Measurements from ENCODE around the gene CDC23. TPM values are rescaled to one million over a fixed set of nuclear protein-coding genes. Genes with fewer than 3 reads are reported as not detected.

CDC23 gene
- total and polyA plus RNA-seq, 2 of the 8 experiments (the other 6 are each of a cell fraction or from before 2014, with no cell fraction given), result 32.6 to 45.7 TPM

DNA sequence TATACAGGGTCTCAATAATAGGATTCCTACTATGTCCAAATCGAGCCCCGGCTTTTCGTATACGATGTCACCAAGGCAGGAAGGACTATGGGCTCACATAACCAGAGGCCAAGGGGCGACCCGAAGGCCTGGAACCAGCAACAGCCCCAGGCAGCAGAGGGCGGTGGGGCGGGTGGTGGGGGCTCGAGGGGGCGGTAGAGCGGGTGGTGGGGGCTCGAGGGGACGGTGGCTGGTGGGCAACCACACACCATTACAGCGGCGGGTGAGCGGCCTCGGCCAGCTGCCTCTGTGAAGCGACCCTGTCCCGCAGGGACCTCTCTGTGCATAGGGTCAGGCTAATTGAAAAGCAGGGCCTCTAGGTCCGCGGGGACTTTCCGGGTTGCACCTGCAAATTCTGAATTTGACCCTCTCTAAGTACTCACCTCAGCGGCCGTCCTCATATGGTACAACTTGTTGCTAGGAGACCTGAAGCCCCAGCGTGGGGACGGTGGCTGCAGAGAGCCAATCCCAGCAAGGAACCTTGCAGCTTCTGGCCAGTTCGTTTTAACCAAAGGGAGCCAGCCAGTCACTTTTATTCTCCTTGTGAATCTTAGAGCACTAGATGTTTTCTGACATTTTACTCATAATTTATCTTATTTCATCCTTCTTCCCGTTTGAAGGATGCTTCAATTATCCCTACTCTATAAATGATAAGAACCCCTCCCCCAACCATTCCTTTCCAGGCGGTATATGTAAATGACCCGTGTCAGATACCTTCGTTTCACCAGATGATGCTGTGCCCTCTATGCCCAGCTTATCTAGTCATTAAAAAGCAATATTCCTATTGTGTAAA is 74.0 kb downstream of the CDC23 start, which contains the start of gene NME5 (continued):
- TF ChIP-seq, protein P1, sequence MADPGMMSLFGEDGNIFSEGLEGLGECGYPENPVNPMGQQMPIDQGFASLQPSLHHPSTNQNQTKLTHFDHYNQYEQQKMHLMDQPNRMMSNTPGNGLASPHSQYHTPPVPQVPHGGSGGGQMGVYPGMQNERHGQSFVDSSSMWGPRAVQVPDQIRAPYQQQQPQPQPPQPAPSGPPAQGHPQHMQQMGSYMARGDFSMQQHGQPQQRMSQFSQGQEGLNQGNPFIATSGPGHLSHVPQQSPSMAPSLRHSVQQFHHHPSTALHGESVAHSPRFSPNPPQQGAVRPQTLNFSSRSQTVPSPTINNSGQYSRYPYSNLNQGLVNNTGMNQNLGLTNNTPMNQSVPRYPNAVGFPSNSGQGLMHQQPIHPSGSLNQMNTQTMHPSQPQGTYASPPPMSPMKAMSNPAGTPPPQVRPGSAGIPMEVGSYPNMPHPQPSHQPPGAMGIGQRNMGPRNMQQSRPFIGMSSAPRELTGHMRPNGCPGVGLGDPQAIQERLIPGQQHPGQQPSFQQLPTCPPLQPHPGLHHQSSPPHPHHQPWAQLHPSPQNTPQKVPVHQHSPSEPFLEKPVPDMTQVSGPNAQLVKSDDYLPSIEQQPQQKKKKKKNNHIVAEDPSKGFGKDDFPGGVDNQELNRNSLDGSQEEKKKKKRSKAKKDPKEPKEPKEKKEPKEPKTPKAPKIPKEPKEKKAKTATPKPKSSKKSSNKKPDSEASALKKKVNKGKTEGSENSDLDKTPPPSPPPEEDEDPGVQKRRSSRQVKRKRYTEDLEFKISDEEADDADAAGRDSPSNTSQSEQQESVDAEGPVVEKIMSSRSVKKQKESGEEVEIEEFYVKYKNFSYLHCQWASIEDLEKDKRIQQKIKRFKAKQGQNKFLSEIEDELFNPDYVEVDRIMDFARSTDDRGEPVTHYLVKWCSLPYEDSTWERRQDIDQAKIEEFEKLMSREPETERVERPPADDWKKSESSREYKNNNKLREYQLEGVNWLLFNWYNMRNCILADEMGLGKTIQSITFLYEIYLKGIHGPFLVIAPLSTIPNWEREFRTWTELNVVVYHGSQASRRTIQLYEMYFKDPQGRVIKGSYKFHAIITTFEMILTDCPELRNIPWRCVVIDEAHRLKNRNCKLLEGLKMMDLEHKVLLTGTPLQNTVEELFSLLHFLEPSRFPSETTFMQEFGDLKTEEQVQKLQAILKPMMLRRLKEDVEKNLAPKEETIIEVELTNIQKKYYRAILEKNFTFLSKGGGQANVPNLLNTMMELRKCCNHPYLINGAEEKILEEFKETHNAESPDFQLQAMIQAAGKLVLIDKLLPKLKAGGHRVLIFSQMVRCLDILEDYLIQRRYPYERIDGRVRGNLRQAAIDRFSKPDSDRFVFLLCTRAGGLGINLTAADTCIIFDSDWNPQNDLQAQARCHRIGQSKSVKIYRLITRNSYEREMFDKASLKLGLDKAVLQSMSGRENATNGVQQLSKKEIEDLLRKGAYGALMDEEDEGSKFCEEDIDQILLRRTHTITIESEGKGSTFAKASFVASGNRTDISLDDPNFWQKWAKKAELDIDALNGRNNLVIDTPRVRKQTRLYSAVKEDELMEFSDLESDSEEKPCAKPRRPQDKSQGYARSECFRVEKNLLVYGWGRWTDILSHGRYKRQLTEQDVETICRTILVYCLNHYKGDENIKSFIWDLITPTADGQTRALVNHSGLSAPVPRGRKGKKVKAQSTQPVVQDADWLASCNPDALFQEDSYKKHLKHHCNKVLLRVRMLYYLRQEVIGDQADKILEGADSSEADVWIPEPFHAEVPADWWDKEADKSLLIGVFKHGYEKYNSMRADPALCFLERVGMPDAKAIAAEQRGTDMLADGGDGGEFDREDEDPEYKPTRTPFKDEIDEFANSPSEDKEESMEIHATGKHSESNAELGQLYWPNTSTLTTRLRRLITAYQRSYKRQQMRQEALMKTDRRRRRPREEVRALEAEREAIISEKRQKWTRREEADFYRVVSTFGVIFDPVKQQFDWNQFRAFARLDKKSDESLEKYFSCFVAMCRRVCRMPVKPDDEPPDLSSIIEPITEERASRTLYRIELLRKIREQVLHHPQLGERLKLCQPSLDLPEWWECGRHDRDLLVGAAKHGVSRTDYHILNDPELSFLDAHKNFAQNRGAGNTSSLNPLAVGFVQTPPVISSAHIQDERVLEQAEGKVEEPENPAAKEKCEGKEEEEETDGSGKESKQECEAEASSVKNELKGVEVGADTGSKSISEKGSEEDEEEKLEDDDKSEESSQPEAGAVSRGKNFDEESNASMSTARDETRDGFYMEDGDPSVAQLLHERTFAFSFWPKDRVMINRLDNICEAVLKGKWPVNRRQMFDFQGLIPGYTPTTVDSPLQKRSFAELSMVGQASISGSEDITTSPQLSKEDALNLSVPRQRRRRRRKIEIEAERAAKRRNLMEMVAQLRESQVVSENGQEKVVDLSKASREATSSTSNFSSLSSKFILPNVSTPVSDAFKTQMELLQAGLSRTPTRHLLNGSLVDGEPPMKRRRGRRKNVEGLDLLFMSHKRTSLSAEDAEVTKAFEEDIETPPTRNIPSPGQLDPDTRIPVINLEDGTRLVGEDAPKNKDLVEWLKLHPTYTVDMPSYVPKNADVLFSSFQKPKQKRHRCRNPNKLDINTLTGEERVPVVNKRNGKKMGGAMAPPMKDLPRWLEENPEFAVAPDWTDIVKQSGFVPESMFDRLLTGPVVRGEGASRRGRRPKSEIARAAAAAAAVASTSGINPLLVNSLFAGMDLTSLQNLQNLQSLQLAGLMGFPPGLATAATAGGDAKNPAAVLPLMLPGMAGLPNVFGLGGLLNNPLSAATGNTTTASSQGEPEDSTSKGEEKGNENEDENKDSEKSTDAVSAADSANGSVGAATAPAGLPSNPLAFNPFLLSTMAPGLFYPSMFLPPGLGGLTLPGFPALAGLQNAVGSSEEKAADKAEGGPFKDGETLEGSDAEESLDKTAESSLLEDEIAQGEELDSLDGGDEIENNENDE (IDR thresholded peaks at IDR 0.05; ENCODE audit: insufficient replicate concordance, low read length), result no peak
- TF ChIP-seq RNF2 (IDR thresholded peaks at IDR 0.05; ENCODE audit: borderline replicate concordance, low read depth, low read length, missing control alignments, poor library complexity, severe bottlenecking) (no peak), ASH2L (IDR thresholded peaks at IDR 0.05; ENCODE audit: low read length) (peak; percentile 32), KDM5A (IDR thresholded peaks at IDR 0.05; ENCODE audit: low read length) (no peak), GTF2F1 (IDR thresholded peaks at IDR 0.05; ENCODE audit: borderline replicate concordance, low read depth, low read length) (no peak), BACH1 (IDR thresholded peaks at IDR 0.05; ENCODE audit: low read length) (no peak), EP300 (IDR thresholded peaks at IDR 0.05; ENCODE audit: borderline replicate concordance in 1 of 2, low read depth in 2 of 2, low read length in 2 of 2) (no peak), TAF7 (optimal IDR thresholded peaks at IDR 0.05; ENCODE audit: borderline replicate concordance, low read depth, low read length) (no peak), SP2 (IDR thresholded peaks at IDR 0.05; ENCODE audit: low read length) (no peak)
